H1 (cell line): Measurements from ENCODE around the gene CKAP2L.

ENCODE experiments used
- GABPA ChIP-seq: IDR thresholded peaks from 2 replicates; pipeline ENCODE4 v1.6.1; 2011; ENCODE audit warnings: mild to moderate bottlenecking, low read length, moderate library complexity, borderline replicate concordance; ENCODE audit not compliant: insufficient read depth
- POLR2AphosphoS5 ChIP-seq: IDR thresholded peaks from 2 replicates; pipeline ENCODE4 v1.6.1; 2011; ENCODE audit warnings: low read depth, low read length
- YY1 ChIP-seq: IDR thresholded peaks from 2 replicates; pipeline ENCODE4 v1.6.1; 2011; ENCODE audit warnings: low read depth, mild to moderate bottlenecking, low read length
- TF ChIP-seq, protein P1 (sequence below), 3 experiments: IDR thresholded peaks; 1 replicate in 2 of 3; 2 replicates in 1 of 3; pipeline versions ENCODE4 v1.5.1 to v1.6.1; 2011; ENCODE audit warnings: low read length in 3 of 3, mild to moderate bottlenecking in 3 of 3, inconsistent platforms in 2 of 3, low read depth in 1 of 3, moderate library complexity in 1 of 3; ENCODE audit not compliant: insufficient read depth in 1 of 3; ENCODE audit errors: control extremely low read depth in 1 of 3

DNA sequence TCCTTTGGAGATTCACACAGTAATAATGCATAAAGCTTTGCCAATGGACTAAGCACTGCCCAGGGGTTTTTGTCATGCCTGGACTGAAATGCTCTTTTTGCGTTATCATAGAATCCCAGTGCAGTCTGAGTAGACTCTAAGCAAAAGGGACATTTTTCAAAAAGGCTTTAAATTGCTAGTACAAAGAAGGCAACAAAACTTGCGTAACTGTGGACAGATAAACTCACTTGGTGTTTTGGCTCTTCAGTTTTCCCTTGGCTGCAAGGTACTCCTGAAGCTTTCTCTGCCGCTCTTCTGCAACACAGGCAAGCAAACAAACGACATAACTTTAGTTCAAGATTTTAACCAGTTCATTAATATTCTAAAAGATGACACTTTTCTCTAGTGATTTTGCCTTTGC lies 2.1 kb downstream of the CKAP2L start:
- TF ChIP-seq YY1: no peak
- TF ChIP-seq GABPA: no peak
- TF ChIP-seq, protein P1, sequence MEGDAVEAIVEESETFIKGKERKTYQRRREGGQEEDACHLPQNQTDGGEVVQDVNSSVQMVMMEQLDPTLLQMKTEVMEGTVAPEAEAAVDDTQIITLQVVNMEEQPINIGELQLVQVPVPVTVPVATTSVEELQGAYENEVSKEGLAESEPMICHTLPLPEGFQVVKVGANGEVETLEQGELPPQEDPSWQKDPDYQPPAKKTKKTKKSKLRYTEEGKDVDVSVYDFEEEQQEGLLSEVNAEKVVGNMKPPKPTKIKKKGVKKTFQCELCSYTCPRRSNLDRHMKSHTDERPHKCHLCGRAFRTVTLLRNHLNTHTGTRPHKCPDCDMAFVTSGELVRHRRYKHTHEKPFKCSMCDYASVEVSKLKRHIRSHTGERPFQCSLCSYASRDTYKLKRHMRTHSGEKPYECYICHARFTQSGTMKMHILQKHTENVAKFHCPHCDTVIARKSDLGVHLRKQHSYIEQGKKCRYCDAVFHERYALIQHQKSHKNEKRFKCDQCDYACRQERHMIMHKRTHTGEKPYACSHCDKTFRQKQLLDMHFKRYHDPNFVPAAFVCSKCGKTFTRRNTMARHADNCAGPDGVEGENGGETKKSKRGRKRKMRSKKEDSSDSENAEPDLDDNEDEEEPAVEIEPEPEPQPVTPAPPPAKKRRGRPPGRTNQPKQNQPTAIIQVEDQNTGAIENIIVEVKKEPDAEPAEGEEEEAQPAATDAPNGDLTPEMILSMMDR (IDR thresholded peaks at IDR 0.05; ENCODE audit: control extremely low read depth in 1 of 3, insufficient read depth in 1 of 3, low read depth in 1 of 3, low read length in 3 of 3): no peak
- TF ChIP-seq POLR2AphosphoS5: no peak
